BLaER1 treated with 17β-estradiol and CSF1 and Interleukin-3, amounts not matched to agents 10 nM and 100 nM (cell line): Measurements from ENCODE around the gene SATB2.

Source experiments
- H3K27ac ChIP-seq, 11 experiments: shearing (Covaris generic); formaldehyde crosslinking; 2 replicates each; pipeline ENCODE4 v1.8.1; 2022
- H3K27me3 ChIP-seq, 11 experiments: shearing (Covaris generic); formaldehyde crosslinking; 2 replicates each; pipeline ENCODE4 v1.8.1; 2022
- H3K36me3 ChIP-seq, 11 experiments: shearing (Covaris generic); formaldehyde crosslinking; 2 replicates each; pipeline ENCODE4 v1.8.1; 2022
- H3K4me1 ChIP-seq, 10 experiments: shearing (Covaris generic); formaldehyde crosslinking; 2 replicates each; pipeline ENCODE4 v1.8.1; 2022
- H3K4me2 ChIP-seq, 11 experiments: shearing (Covaris generic); formaldehyde crosslinking; 2 replicates each; pipeline ENCODE4 v1.8.1; 2022
- H3K4me3 ChIP-seq, 10 experiments: shearing (Covaris generic); formaldehyde crosslinking; 2 replicates each; pipeline ENCODE4 v1.8.1; 2022
- H3K9ac ChIP-seq, 11 experiments: shearing (Covaris generic); formaldehyde crosslinking; 2 replicates each; pipeline ENCODE4 v1.8.1; 2022
- H3K9me3 ChIP-seq, 11 experiments: shearing (Covaris generic); formaldehyde crosslinking; replicated peaks in 1 of 11; 2 replicates each; pipeline ENCODE4 v1.8.1; 2022
- H4K20me1 ChIP-seq, 11 experiments: shearing (Covaris generic); formaldehyde crosslinking; 2 replicates each; pipeline ENCODE4 v1.8.1; 2022
- Cebpa-rat ChIP-seq, 11 experiments: shearing (Covaris generic); IDR thresholded peaks; 2 replicates each; pipeline ENCODE4 v1.8.1; 2022

SATB2 gene

DNA sequence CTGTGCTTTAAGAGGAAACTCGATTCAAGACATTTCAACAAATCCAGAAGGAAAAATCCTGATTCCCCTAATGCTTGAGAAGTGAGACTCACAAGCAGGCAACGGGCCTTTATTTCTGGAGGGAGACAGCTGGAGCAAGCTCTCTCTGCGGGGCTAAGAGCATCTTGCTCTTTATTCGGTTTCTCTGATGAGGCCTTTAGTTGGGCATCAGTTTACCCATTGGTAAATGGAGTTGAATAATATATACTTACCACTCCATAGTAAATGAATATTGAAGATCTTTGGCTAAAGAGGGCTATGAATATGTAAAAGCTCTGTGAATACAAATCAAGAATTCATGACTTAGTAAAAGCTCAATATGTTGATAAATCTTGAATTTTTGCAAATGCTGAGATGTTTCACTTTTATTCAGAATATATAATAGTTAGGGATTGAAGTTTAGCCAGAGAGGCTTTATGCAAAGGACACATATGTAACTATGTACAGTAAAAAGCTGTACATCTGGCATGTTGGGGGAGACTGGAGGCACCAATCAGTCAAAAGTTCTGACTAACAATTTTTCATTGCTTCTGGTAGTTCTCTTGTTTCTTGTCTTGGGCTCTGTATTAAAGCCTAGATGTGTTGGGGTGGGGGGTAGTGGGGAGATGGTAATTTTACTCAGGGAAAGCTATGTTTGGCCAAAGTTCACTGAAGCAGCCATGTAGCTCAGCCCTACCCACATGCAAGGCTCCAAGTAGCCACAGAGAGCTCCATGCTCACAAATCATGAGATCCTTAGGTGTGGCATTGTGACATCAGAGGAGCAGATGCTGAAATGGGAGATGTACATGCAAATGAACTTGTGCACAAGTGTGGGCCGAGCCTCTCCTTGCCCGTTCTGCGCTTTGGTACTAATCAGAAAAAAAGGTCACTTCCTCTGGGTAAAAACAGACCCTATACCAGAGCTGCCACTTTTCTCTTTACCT lies 200.2 kb downstream of the SATB2 start:
- Histone ChIP-seq H3K9ac (no peak overlapping the region), H3K4me2 (no peak overlapping the region), H3K27ac (no peak overlapping the region), H3K4me3 (no peak overlapping the region), H3K4me1 (no peaks in the 10 kb centered on the region), H3K9me3 (peaks cover 8 to 20% (median 14%) of the 10 kb centered on the region in 11 experiments), H3K36me3 (no peaks in the 10 kb centered on the region), H4K20me1 (no peaks in the 10 kb centered on the region), H3K27me3 (no peaks in the 10 kb centered on the region)
- no peak for TF ChIP-seq Cebpa-rat (IDR thresholded peaks at IDR 0.05)

DNA sequence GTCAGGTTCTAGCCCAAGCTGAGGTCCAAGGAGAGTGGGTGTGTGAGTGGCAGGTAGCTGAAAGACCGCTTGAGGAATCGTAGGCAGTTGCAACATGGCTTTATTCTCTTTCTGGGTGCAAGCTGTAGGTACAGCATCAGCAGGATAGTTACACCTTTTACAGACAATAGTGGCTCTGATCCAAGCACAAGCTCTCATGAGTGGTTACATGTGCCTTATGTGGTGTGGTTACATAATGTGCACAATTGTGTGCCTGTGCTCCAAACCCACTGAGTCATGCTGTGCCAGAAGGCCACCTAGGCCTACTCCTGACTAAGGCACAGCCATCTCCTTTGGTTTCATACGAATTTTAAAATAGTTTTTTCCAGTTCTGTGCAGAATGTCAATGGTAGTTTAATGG lies 227.6 kb downstream of the SATB2 start:
- H3K27ac ChIP-seq = no peak overlapping the region
- no peaks in the 10 kb centered on the region for H3K27me3 ChIP-seq
- H3K9ac ChIP-seq = no peak overlapping the region
- no peaks in the 10 kb centered on the region for H3K36me3 ChIP-seq
- H3K4me2 ChIP-seq = no peak overlapping the region
- no peaks in the 10 kb centered on the region for H4K20me1 ChIP-seq
- no peak for TF ChIP-seq Cebpa-rat (IDR thresholded peaks at IDR 0.05)
- 0 out of 20 replicates have a peak, but pooled peaks cover 0 to 5% (median 0%) of the 10 kb centered on the region in 10 experiments for H3K4me1 ChIP-seq
- peaks cover 0 to 20% (median 7%) of the 10 kb centered on the region in 11 experiments; a peak in 10 of 22 replicates for H3K9me3 ChIP-seq
- H3K4me3 ChIP-seq = no peak overlapping the region

DNA sequence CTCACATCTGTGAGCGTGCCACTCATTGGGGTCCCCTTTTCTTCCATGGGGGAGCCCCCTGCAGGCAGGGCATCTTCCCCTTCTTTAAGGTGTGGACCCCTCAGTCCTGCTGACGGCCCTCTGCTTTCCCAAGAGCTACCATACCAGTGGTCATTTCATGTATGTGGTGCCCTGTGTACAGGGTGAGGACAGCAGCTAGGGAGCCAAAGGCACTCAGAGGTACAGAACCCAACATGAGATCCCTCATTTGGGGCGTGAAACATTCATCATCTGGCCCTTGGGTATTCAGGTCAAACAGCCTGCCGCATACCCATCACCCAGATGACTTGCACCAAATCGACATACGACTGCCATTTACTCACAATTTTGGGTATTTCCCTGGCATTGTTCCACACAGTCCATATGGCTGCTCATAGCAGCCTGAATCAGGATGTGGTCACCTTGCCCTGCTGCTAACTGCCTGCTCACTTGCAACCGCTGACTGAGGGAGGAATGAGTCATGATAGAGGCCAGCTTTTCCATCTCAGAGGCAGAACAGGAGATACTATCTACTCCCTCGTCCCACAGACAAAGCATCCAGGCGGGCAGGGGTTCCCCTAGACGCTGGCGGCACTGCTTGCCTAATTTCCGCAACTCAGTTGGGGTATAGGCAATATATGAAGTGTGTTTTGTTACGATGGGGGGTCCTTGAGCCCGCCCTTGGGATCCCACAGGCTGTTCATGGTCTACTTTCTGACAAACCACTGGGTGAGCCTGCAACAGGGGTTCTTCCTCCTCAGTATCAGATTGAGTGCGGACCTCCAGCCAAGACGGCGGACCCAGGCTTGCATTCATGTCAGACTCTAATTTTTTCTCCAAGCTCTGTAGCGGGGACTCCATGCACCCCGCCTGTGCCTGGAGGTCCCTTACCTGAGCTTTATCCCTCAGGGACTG lies 228.6 kb downstream of the SATB2 start:
- H3K9ac ChIP-seq = no peak overlapping the region
- H4K20me1 ChIP-seq = no peaks in the 10 kb centered on the region
- H3K4me2 ChIP-seq = no peak overlapping the region
- TF ChIP-seq Cebpa-rat (IDR thresholded peaks at IDR 0.05) = no peak
- H3K27ac ChIP-seq = peak overlapping the region in 1 of 11 experiments; percentile 35; a peak in 2 of 22 replicates
- H3K9me3 ChIP-seq = peaks cover 0 to 20% (median 7%) of the 10 kb centered on the region in 11 experiments; a peak in 10 of 22 replicates
- no peaks in the 10 kb centered on the region for H3K36me3 ChIP-seq
- no peaks in the 10 kb centered on the region for H3K27me3 ChIP-seq
- H3K4me3 ChIP-seq = no peak overlapping the region
- 0 out of 20 replicates have a peak, but pooled peaks cover 0 to 5% (median 0%) of the 10 kb centered on the region in 10 experiments for H3K4me1 ChIP-seq

DNA sequence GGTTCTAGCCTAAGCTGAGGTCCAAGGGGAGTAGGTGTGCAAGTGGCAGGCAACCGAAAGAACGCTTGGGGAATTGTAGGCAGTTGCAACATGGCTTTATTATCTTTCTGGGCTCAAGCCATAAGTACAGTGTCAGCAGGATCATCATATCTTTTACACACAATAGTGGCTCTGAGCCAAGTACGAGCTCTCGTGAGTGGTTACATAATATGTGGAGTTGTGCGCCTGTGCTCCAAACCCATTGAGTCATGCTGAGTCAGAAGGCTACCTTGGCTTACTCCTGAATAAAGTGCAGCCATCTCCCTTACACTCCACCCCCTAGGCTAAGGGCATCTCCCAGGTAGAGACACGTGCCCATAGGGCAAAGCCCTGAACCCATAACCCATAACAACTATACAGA lies 233.9 kb downstream of the SATB2 start:
- no peak overlapping the region for H3K27ac ChIP-seq
- 0 out of 22 replicates have a peak, but pooled peaks cover 0 to 11% (median 0%) of the 10 kb centered on the region in 11 experiments for H3K9me3 ChIP-seq
- no peaks in the 10 kb centered on the region for H3K27me3 ChIP-seq
- no peaks in the 10 kb centered on the region for H4K20me1 ChIP-seq
- H3K9ac ChIP-seq = no peak overlapping the region
- no peak overlapping the region for H3K4me2 ChIP-seq
- H3K4me3 ChIP-seq = no peak overlapping the region
- no peaks in the 10 kb centered on the region for H3K4me1 ChIP-seq
- TF ChIP-seq Cebpa-rat (IDR thresholded peaks at IDR 0.05) = no peak
- no peaks in the 10 kb centered on the region for H3K36me3 ChIP-seq

DNA sequence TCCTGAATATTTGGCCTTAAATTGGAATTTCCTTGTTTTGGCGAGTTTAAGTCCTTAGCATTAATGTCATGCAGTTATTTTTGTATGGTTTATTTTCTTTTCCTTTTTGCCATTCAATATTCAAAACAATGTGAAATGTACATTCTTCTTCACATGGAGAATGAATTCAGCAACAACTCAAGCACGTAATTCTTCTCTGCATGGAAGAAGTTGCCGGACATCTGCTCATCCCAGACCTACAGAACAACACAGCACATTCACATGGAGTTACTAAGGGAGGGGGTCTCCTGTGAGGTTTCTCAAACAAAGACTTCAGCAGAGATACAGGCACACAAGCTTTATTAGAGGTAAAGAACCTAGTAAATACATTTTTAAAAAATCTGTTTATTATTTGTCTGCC lies 236.8 kb downstream of the SATB2 start:
- Histone ChIP-seq H3K36me3 (no peaks in the 10 kb centered on the region), H3K9me3 (peaks cover 0 to 10% (median 0%) of the 10 kb centered on the region in 11 experiments; a peak in 2 of 22 replicates), H3K27ac (no peak overlapping the region), H3K9ac (no peak overlapping the region), H3K4me3 (no peak overlapping the region), H3K4me1 (peaks cover 0 to 5% (median 0%) of the 10 kb centered on the region in 10 experiments; a peak in 4 of 20 replicates), H3K4me2 (no peak overlapping the region), H3K27me3 (no peaks in the 10 kb centered on the region), H4K20me1 (no peaks in the 10 kb centered on the region)
- no peak for TF ChIP-seq Cebpa-rat (IDR thresholded peaks at IDR 0.05)

DNA sequence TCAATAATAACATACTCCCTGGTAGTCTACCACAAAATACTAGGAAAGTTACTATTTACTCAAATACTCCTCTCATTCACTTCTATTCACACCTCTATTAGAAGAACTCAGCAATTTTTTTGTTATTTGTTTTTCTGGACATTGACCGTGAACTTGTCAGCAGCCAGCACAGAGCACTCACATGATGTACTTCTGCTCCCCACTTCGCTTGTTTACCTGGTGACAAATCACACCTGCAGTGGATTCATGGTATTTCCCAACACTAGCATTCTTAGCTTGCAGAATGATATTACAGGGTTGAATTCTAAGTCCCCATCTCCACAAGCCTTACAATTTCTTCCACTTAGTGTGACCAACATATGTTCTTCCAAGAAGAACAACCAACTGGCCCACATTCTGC lies 238.2 kb downstream of the SATB2 start:
- Histone ChIP-seq H3K4me3 (no peak overlapping the region), H3K36me3 (no peaks in the 10 kb centered on the region), H3K9me3 (peaks cover 0 to 10% (median 0%) of the 10 kb centered on the region in 11 experiments; a peak in 2 of 22 replicates), H4K20me1 (no peaks in the 10 kb centered on the region), H3K9ac (no peak overlapping the region), H3K27ac (no peak overlapping the region), H3K27me3 (no peaks in the 10 kb centered on the region), H3K4me1 (peaks cover 0 to 6% (median 0%) of the 10 kb centered on the region in 10 experiments; a peak in 4 of 20 replicates), H3K4me2 (no peak overlapping the region)
- TF ChIP-seq Cebpa-rat (IDR thresholded peaks at IDR 0.05) = no peak
